ENCODE measurements around the gene GPATCH4.
A peak's percentile ranks its signal among the peaks of the same experiment; 100 is the strongest.
"Not testable (repeated sequence)": the region's sequence is repeated elsewhere in the genome, so short reads cannot be mapped to it uniquely, and the experiment has no call there.

Gene GPATCH4

GRCh38 chr1:156581661-156582387 lies 19.5 kb downstream of the GPATCH4 start:
- no peak for DNase-seq (ENCODE audit: low read depth in 3 of 3, low spot score in 1 of 3)

DNA sequence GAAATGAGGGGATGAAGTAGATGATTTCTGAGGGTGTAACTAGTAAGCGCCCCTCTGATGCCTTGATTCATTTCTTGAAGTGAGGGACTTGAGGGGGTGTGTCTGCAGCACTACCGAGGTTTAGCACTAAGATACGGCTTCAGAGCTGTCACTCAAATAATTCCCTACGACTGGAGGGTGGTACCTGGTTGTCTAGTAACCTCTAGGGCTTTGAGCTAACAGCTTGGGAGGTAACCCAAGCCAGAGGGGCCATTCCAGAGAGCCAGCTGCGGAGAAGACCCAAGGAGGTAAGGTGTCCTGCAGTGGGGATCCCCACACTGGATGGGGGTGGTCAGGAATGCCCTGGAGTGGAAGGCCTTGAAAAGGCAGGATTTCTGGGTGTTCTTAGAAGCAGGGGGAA lies 21.8 kb downstream of the GPATCH4 start, which contains the start of gene TTC24:
Gene TTC24 (plus strand): TSS at position 252 of the 400 bp plus-strand sequence. CDS start 1,642 bp downstream, outside the sequence.
- no peak for DNase-seq (ENCODE audit: low read depth in 3 of 3, low spot score in 1 of 3)

GRCh38 chr1:156578055-156578454 lies 23.2 kb downstream of the GPATCH4 start:
- no peak for DNase-seq (ENCODE audit: low read depth in 3 of 3, low spot score in 1 of 3)

DNA sequence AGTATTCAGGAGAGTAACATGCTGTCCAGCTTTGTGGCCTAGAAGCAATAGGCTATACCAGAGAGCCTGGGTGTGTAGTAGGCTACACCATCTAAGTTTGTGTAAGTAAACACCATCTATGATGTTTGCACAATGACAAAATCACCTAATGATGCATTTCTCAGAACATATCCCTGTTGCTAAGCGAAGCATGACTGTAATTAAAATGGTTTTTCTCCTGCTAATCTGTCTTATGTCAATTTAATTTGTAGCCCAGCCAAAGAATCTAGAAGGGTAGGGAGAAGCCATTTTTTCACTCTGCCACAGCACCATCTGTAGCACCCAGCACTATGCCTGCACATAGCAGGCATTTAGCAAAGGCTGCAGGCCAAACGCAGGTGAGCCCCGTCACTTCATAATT lies 23.7 kb downstream of the GPATCH4 start:
- no peak for DNase-seq (ENCODE audit: low read depth in 3 of 3, low spot score in 1 of 3)

- DNase-seq (ENCODE audit: low read depth in 3 of 3, low spot score in 1 of 3): no peak
Measured at GRCh38 chr1:156574039-156574633, 27.1 kb downstream of the GPATCH4 start.

DNA sequence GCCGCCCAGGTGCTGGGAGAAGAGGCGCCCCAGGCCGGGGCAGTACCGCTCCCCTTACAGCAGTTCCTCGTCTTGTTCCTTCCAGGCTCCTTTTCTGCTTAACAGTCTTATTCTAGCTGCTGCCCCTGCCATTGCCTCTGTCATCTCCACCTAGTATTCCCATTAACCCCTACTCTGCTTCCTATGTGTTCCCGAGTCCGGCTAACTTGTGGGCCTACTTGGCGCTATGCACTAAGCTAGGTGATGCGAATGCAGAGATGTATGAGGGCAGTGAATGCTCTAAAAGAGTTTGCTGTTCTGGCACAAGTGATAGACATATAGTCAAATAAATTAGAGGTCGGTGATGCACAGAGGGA lies 28.6 kb downstream of the GPATCH4 start:
- DNase-seq (ENCODE audit: low read depth in 3 of 3, low spot score in 1 of 3): no peak

DNA sequence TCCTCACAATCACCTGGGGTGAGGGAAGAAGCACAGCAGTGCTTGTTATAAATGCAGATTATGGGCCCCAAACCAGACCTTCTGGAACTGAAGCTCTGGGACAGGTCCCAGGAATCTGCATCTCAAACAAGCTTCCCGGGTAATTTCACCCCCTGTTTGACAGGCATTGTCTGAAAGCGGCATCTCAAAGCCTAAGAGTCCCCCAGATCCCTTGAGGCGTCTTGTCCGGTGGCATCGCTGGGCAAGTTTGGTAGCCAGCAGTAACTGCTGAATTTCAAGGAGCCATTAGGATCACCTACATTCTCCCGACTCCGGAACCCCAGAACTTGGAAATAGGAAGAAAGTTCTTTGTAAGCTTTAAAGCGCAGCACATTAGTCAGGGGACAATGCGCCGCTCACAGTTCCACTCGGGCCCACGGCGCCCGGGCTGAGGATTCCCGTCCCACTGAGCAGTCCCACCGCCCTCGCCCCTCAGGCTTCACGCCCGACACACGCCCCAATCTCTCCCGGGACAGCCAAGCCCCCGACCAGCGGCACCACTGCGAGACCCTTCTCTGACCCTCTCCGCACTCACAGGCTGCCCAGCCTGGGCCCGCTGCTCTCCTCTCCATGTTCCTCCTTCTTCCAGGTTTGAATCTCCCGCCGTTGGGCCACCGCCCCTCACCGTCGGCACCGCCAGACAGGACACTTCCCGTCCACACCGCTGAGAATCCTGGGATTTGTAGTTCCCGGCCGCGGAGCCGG lies 29.2 kb downstream of the GPATCH4 start, which contains the start of gene IQGAP3:
Gene IQGAP3 (minus strand): TSS at position 647 of the 744 bp plus-strand sequence. CDS start 36 bp downstream, at position 611.
- DNase-seq (ENCODE audit: low read depth in 3 of 3, low spot score in 1 of 3): peak; percentile 23 to 46 (median 36)

- no peak for DNase-seq (ENCODE audit: low read depth in 3 of 3, low spot score in 1 of 3)
Measured at GRCh38 chr1:156571261-156571852, 29.9 kb downstream of the GPATCH4 start.

GRCh38 chr1:156566436-156566835 lies 34.8 kb downstream of the GPATCH4 start:
- DNase-seq (ENCODE audit: low read depth in 3 of 3, low spot score in 1 of 3): no peak

- DNase-seq (ENCODE audit: low read depth in 3 of 3, low spot score in 1 of 3): no peak
Measured at GRCh38 chr1:156565519-156565918, 35.8 kb downstream of the GPATCH4 start.

- DNase-seq (ENCODE audit: low read depth in 3 of 3, low spot score in 1 of 3): no peak
Measured at GRCh38 chr1:156560585-156561163, 40.6 kb downstream of the GPATCH4 start.

DNA sequence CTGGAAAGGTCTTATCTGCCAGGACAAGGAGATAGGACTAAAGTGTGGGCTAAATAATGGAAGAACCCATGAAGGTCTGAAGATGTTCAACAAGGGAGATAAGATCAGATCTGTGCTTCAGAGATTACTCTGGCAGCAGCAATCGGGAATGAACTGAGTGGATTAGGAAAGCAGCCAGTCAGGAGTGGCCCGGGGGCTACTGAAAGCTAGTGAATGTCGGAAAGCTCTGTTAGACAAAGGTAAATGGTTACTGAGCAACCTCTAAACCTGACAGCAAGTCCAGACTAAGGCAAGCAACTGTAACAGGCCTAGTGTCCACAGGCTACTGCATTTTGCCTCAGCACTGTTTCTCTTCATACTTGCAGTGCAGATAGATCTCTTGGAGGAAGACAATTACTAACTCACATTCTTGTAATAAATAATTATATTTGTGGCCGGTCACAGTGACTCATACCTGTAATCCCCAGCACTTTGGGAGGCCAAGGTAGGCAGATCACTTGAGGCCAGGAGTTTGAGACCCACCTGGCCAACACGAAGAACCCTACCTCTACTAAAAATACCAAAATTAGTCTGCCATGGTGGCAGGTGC lies 41.4 kb downstream of the GPATCH4 start:
- DNase-seq (ENCODE audit: low read depth in 3 of 3, low spot score in 1 of 3): no peak

DNA sequence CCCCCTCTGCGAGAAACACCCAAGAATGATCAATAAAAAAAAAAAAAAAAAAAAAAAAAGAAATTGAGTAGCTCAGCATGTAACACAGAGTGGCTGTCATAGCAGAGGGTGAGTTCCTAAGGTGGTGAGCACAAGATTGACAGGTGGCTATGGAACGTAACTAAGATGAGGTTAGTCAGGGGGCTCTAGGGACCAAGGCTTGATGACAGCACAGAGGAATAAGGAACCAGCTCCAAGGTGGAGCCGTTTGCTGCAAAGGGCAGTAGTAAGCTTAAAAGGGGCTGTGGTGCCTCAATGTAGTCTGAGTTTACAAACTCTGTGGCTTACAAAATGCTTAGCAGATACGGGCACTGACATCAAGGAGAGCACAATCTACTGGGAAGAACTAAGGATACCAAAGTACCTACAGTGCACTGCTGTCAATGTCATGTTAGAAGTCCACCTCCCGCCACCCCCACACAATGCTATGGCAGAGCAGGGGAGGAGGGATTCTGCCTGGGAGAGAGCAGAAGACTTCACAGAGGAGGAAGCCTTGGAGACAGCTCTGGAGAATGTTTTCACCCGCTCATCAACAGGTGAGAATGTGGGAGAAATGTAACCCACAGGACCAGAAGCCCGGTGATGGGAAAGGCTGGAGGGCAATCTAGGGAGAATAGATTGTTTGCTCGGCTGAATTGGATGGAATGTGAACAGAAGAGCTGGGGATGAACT lies 42.0 kb downstream of the GPATCH4 start:
- DNase-seq (ENCODE audit: low read depth in 3 of 3, low spot score in 1 of 3): no peak

DNA sequence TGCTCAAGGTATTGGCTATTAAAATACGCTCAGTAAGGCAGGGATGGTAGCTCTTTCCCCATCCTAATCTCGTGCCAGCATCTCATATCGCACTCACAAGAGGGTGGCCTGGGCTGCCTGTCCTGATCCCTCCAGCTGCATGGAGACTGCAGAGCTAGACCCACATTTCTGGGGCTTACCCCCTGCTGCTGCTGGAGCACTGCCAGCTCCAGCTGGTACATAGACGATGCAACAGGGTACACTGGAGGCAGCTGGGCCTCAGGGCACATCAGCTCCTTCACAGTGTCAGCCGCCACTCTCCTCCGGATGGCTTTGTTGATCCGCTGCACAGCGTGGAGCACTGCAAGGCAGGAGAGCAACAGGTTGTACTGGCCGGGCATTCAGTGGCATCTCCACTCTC lies 44.9 kb downstream of the GPATCH4 start:
- no peak for DNase-seq (ENCODE audit: low read depth in 3 of 3, low spot score in 1 of 3)

- DNase-seq (ENCODE audit: low read depth in 3 of 3, low spot score in 1 of 3): no peak
Measured at GRCh38 chr1:156555715-156556114, 45.6 kb downstream of the GPATCH4 start.

DNA sequence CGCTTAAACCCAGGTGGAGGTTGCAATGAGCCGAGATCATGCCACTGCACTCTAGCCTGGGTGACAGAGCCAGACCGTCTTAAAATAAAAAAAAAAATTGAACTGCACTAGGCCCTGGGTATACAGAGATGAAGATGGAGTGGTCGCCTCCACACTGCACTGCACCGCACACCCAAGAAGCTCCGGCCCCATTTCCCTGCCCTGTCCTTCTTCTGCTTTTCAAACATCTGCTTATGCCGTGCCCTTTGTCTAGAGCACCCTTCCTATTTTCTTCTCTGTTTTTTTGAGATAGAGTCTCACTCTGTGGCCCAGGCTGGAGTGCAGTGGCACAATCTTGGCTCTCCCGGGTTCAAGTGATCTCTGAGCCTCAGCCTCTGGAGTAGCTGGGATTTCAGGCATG lies 46.3 kb downstream of the GPATCH4 start:
- DNase-seq (ENCODE audit: low read depth in 3 of 3, low spot score in 1 of 3): no peak

GRCh38 chr1:156553860-156554485 lies 47.3 kb downstream of the GPATCH4 start:
- DNase-seq (ENCODE audit: low read depth in 3 of 3, low spot score in 1 of 3): no peak

- DNase-seq (ENCODE audit: low read depth in 3 of 3, low spot score in 1 of 3): not testable (repeated sequence)
Measured at GRCh38 chr1:156552937-156553336, 48.3 kb downstream of the GPATCH4 start.

DNA sequence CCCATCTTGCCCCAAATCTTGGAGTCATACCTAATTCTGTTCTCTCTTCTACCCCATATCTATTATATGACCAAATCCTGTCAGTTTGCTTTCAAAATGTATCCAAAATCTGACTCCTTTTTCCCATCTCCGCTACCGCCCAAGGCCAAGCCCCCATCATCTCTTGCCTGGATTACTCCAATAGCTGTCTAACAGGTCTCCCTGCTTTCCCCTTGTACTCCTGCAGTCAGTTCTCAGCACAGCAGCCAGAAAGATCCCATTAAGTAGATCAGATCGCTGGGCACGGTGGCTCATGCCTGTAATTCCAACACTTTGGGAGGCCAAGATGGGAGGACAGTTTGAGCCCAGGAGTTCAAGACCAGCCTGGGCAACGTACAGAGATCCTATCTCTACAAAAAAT lies 48.8 kb downstream of the GPATCH4 start:
- no peak for DNase-seq (ENCODE audit: low read depth in 3 of 3, low spot score in 1 of 3)

DNA sequence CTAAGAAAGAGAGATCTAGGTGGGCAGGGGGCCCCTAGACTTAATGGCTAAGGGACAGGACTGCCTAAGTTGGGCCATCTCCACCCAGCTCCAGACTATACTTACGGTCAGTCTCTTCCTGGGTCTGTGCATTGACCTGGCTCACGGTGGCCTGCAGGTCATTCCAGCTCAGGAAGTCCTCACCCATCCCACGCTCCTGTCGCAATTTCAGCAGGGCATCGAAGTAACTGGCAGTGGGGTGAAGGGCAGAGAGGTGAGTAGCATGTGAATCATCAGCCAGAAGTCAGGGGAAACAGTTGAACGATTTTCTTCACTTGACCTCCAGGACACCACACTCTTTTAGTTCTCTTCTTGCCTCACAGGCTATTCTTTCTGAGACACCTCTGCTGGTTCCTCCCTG lies 49.4 kb downstream of the GPATCH4 start:
- DNase-seq (ENCODE audit: low read depth in 3 of 3, low spot score in 1 of 3): no peak

Data from stimulated activated CD4-positive, alpha-beta T cell treated with anti-CD3 and anti-CD28 coated beads, TNF-alpha, amount 100 ng/mL, for 1 hour (primary cell).